ENCODE measurements around the gene PHKB.

The PHKB gene

GRCh38 chr16:47627085-47627639 lies 166.0 kb downstream of the PHKB start:
- Histone ChIP-seq H3K27me3 (ENCODE audit: insufficient read depth, poor library complexity, severe bottlenecking) (no peaks in the 10 kb centered on the region), H3K9me3 (ENCODE audit: severe bottlenecking) (no peaks in the 10 kb centered on the region), H3K4me3 (ENCODE audit: severe bottlenecking) (no peak overlapping the region), H3K27ac (ENCODE audit: poor library complexity, severe bottlenecking) (no peak overlapping the region), H3K4me1 (ENCODE audit: insufficient read depth, poor library complexity, severe bottlenecking) (no peaks in the 10 kb centered on the region), H3K36me3 (ENCODE audit: low read depth) (no peaks in the 10 kb centered on the region)
- TF ChIP-seq CTCF (IDR thresholded peaks at IDR 0.05; ENCODE audit: poor library complexity, severe bottlenecking) = no peak
- no peak for DNase-seq (ENCODE audit: low spot score)
- ATAC-seq (ENCODE audit: low read depth) = no peak

GRCh38 chr16:47627721-47628120 lies 166.6 kb downstream of the PHKB start:
- no peak for ATAC-seq (ENCODE audit: low read depth)
- no peak for DNase-seq (ENCODE audit: low spot score)
- Histone ChIP-seq H3K27ac (ENCODE audit: poor library complexity, severe bottlenecking) (no peak overlapping the region), H3K27me3 (ENCODE audit: insufficient read depth, poor library complexity, severe bottlenecking) (no peaks in the 10 kb centered on the region), H3K4me3 (ENCODE audit: severe bottlenecking) (no peak overlapping the region), H3K4me1 (ENCODE audit: insufficient read depth, poor library complexity, severe bottlenecking) (no peaks in the 10 kb centered on the region), H3K9me3 (ENCODE audit: severe bottlenecking) (no peaks in the 10 kb centered on the region), H3K36me3 (ENCODE audit: low read depth) (no peaks in the 10 kb centered on the region)
- no peak for TF ChIP-seq CTCF (IDR thresholded peaks at IDR 0.05; ENCODE audit: poor library complexity, severe bottlenecking)

- DNase-seq (ENCODE audit: low spot score) (no peak), ATAC-seq (ENCODE audit: low read depth) (no peak)
- Histone ChIP-seq H3K4me1 (ENCODE audit: insufficient read depth, poor library complexity, severe bottlenecking) (no peaks in the 10 kb centered on the region), H3K27me3 (ENCODE audit: insufficient read depth, poor library complexity, severe bottlenecking) (no peaks in the 10 kb centered on the region), H3K36me3 (ENCODE audit: low read depth) (no peaks in the 10 kb centered on the region), H3K9me3 (ENCODE audit: severe bottlenecking) (no peaks in the 10 kb centered on the region), H3K27ac (ENCODE audit: poor library complexity, severe bottlenecking) (no peak overlapping the region), H3K4me3 (ENCODE audit: severe bottlenecking) (no peak overlapping the region)
- no peak for TF ChIP-seq CTCF (IDR thresholded peaks at IDR 0.05; ENCODE audit: poor library complexity, severe bottlenecking)
Measured at GRCh38 chr16:47631131-47631530, 170.0 kb downstream of the PHKB start.

- Histone ChIP-seq H3K36me3 (ENCODE audit: low read depth) (no peaks in the 10 kb centered on the region; the same call in 1 of the 2 replicates), H3K4me3 (ENCODE audit: severe bottlenecking) (no peak overlapping the region), H3K9me3 (ENCODE audit: severe bottlenecking) (no peaks in the 10 kb centered on the region), H3K27me3 (ENCODE audit: insufficient read depth, poor library complexity, severe bottlenecking) (no peaks in the 10 kb centered on the region), H3K27ac (ENCODE audit: poor library complexity, severe bottlenecking) (no peak overlapping the region), H3K4me1 (ENCODE audit: insufficient read depth, poor library complexity, severe bottlenecking) (no peaks in the 10 kb centered on the region)
- no peak for ATAC-seq (ENCODE audit: low read depth)
- TF ChIP-seq CTCF (IDR thresholded peaks at IDR 0.05; ENCODE audit: poor library complexity, severe bottlenecking) = no peak
- no peak for DNase-seq (ENCODE audit: low spot score)
Measured at GRCh38 chr16:47634126-47634525, 173.0 kb downstream of the PHKB start.

GRCh38 chr16:47634727-47635126 lies 173.6 kb downstream of the PHKB start:
- H3K36me3 ChIP-seq (ENCODE audit: low read depth) = no peaks in the 10 kb centered on the region; the same call in 1 of the 2 replicates
- H3K27ac ChIP-seq (ENCODE audit: poor library complexity, severe bottlenecking) = no peak overlapping the region
- H3K9me3 ChIP-seq (ENCODE audit: severe bottlenecking) = no peaks in the 10 kb centered on the region
- no peak overlapping the region for H3K4me3 ChIP-seq (ENCODE audit: severe bottlenecking)
- DNase-seq (ENCODE audit: low spot score) (no peak), ATAC-seq (ENCODE audit: low read depth) (no peak)
- H3K27me3 ChIP-seq (ENCODE audit: insufficient read depth, poor library complexity, severe bottlenecking) = no peaks in the 10 kb centered on the region
- TF ChIP-seq CTCF (IDR thresholded peaks at IDR 0.05; ENCODE audit: poor library complexity, severe bottlenecking) = no peak
- H3K4me1 ChIP-seq (ENCODE audit: insufficient read depth, poor library complexity, severe bottlenecking) = no peaks in the 10 kb centered on the region

All from RWPE2 (cell line).